ENCODE measurements around the gene RPS5. TPM values are rescaled to one million over a fixed set of nuclear protein-coding genes. Genes with fewer than 3 reads are reported as not detected.

RPS5 gene
- total and polyA plus RNA-seq, 9 of the 15 experiments (the other 6 are each of a cell fraction or from before 2014, with no cell fraction given): 1,228 to 3,570 (median 2,484) TPM

GRCh38 chr19:58374200-58374599, 12.9 kb upstream of the RPS5 start:
- Histone ChIP-seq H3K4me2 (ENCODE audit: insufficient read depth, low read length) (no peak overlapping the region), H3K27ac (ENCODE audit: extremely low read depth, low read depth, low read length) (no peak overlapping the region), H3K9me1 (ENCODE audit: control insufficient read depth, insufficient read depth, low read length) (no peaks in the 10 kb centered on the region), H4K20me1 (replicated peaks; ENCODE audit: control insufficient read depth, insufficient read depth, low read length) (no peaks in the 10 kb centered on the region), H2AFZ (ENCODE audit: low read depth, low read length) (no peak overlapping the region), H3K9me3 (replicated peaks; ENCODE audit: control insufficient read depth, insufficient read depth, low read depth, low read length) (no peaks in the 10 kb centered on the region), H3K36me3 (ENCODE audit: control insufficient read depth, insufficient read depth, low read length) (no peaks in the 10 kb centered on the region), H3K27me3 (ENCODE audit: control insufficient read depth in 2 of 2, insufficient read depth in 2 of 2, low read length in 2 of 2) (no peaks in the 10 kb centered on the region), H3K79me2 (ENCODE audit: control insufficient read depth, insufficient read depth, low read length) (no peaks in the 10 kb centered on the region), H3K4me1 (replicated peaks in 1 of 2; ENCODE audit: control insufficient read depth in 2 of 2, insufficient read depth in 2 of 2, low read length in 2 of 2) (peaks cover 3 to 11% of the 10 kb centered on the region in 2 experiments; a peak in 3 of 5 replicates), H3K4me3 (no peak overlapping the region), H3K9ac (ENCODE audit: insufficient read depth in 1 of 2, low read depth in 2 of 2, low read length in 2 of 2) (no peak overlapping the region)
- in situ Hi-C loops (cut with MboI): no loop called here
- TF ChIP-seq CEBPB (tag; IDR thresholded peaks at IDR 0.05) (peak; percentile 50; the same call in 1 of the 2 replicates), ETV6 (IDR thresholded peaks at IDR 0.05; ENCODE audit: borderline replicate concordance in 1 of 2, low read depth in 2 of 2, low read length in 1 of 2) (no peak), ETV6 (CRISPR knock-in tag; IDR thresholded peaks at IDR 0.05; ENCODE audit: borderline replicate concordance) (no peak), SIRT6 (IDR thresholded peaks at IDR 0.05; ENCODE audit: low read depth, low read length) (no peak), PATZ1 (CRISPR knock-in tag; IDR thresholded peaks at IDR 0.05; ENCODE audit: borderline replicate concordance) (no peak), RFX5 (IDR thresholded peaks at IDR 0.05; ENCODE audit: low read depth, low read length) (no peak), ZNF668 (CRISPR knock-in tag; IDR thresholded peaks at IDR 0.05) (no peak), TAL1 (IDR thresholded peaks at IDR 0.05) (no peak), RB1 (IDR thresholded peaks at IDR 0.05; ENCODE audit: low read depth) (no peak), TAF1 (IDR thresholded peaks at IDR 0.05; ENCODE audit: control insufficient read depth, extremely low read depth, insufficient read depth, low read length, severe bottlenecking) (no peak)
- ATAC-seq (no peak), DNase-seq (ENCODE audit: extremely low read depth in 1 of 4, low spot score in 3 of 4) (no peak), FAIRE-seq (no peak)
- intact Hi-C loops (cut with micrococcal nuclease): no loop called here
- BruUV-seq (replicated peaks): no TSS peak
- CTCF ChIA-PET (ENCODE audit: low intra/inter-chr PET ratio): no interaction called here
- POLR2A ChIA-PET: interaction anchor here (0.6 to 1.1 kb wide), 2 partner anchors 11 to 35 kb away, joined by 4 to 5 read pairs; partner anchors contain the start of gene ZNF497
- 53% methylated on average over 4 of the region's 4 CpGs for WGBS (ENCODE audit: insufficient coverage, low coverage, missing lambda C conversion rate)
